ENCODE measurements around the gene PTPRN2. TPM values are rescaled to one million over a fixed set of nuclear protein-coding genes. Genes with fewer than 3 reads are reported as not detected.
A peak's percentile ranks its signal among the peaks of the same experiment; 100 is the strongest.

PTPRN2 gene
- polyA plus RNA-seq, 1 of the 3 experiments (the other 2 are of a cell fraction) = 4.0 TPM

DNA sequence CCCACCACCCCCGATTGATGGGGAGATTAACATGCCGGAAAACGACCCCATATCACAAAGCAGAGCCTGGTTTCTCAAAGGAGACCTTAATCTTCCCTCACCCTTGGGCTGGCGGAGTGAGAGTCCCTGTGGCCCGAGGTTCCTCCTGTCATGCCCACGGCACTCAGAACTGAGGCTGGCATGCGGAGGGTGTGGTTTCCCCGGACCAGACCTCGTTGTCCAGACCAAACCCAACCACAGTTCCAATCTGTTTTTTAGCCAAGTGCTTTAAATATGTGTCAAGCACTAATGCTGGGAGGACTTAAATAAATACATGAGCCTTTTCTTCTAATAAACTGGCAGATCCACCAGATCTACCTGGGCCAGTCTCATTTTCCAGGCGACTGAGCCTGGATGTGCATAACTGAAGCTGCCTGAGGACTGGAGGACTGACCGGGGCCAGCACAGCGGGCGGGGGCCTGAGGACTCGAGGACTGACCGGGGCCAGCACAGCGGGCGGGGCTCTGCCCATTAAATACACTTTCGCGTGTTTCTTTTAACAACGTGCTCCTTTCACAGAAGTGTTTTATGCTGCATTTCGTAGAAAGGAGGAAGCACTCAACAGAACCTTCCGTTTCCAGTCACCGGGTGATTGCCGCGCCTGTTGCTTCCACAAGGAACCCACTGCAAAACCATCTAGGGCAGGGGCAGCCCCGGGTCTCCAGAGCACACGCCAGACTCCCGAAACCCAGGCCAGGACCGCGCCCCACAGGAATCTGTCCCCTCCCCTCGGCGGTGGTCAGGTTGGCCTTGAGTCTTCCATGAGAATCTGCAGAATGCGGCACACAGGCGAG is 334.6 kb downstream of the PTPRN2 start:
- TF ChIP-seq, protein P1, sequence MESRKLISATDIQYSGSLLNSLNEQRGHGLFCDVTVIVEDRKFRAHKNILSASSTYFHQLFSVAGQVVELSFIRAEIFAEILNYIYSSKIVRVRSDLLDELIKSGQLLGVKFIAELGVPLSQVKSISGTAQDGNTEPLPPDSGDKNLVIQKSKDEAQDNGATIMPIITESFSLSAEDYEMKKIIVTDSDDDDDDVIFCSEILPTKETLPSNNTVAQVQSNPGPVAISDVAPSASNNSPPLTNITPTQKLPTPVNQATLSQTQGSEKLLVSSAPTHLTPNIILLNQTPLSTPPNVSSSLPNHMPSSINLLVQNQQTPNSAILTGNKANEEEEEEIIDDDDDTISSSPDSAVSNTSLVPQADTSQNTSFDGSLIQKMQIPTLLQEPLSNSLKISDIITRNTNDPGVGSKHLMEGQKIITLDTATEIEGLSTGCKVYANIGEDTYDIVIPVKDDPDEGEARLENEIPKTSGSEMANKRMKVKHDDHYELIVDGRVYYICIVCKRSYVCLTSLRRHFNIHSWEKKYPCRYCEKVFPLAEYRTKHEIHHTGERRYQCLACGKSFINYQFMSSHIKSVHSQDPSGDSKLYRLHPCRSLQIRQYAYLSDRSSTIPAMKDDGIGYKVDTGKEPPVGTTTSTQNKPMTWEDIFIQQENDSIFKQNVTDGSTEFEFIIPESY (IDR thresholded peaks at IDR 0.05; ENCODE audit: borderline replicate concordance, low read depth) = no peak
- TF ChIP-seq MAX (IDR thresholded peaks at IDR 0.05; ENCODE audit: low read depth) (no peak), FOXJ3 (CRISPR knock-in tag; IDR thresholded peaks at IDR 0.05) (no peak), YY1 (IDR thresholded peaks at IDR 0.05; ENCODE audit: low read depth) (no peak), RAD21 (IDR thresholded peaks at IDR 0.05; ENCODE audit: low read length) (no peak)
- DNase-seq = peak; percentile 11
- H3K9me2 ChIP-seq = no peaks in the 10 kb centered on the region
- no peaks in the 10 kb centered on the region for H3K79me2 ChIP-seq (ENCODE audit: insufficient read depth)
- H3K4me2 ChIP-seq = no peak overlapping the region
- no peaks in the 10 kb centered on the region for H4K20me1 ChIP-seq (ENCODE audit: insufficient read depth)
- H3K9me3 ChIP-seq = no peaks in the 10 kb centered on the region
- peaks cover 8% of the 10 kb centered on the region for H3F3A ChIP-seq (replicated peaks; ENCODE audit: insufficient read depth)
- H2AFZ ChIP-seq (ENCODE audit: low read depth) = no peak overlapping the region
- H3K36me3 ChIP-seq (replicated peaks in 1 of 2; ENCODE audit: control insufficient read depth in 1 of 2, insufficient read depth in 2 of 2, low read length in 1 of 2) = no peaks in the 10 kb centered on the region
- H3K9ac ChIP-seq = no peak overlapping the region
- POLR2A ChIA-PET = no interaction called here
- no peaks in the 10 kb centered on the region for H3K27me3 ChIP-seq (ENCODE audit: insufficient read depth)
- no peak overlapping the region for H3K27ac ChIP-seq (ENCODE audit: low read depth in 2 of 2, low read length in 1 of 2)
- WGBS (ENCODE audit: low lambda C conversion rate) = 48% methylated on average over 34 of the region's 34 CpGs
- CTCF ChIA-PET = no interaction called here
- no peak overlapping the region for H3K4me3 ChIP-seq (ENCODE audit: low read depth in 2 of 2, low read length in 1 of 2)
- H3K4me1 ChIP-seq (ENCODE audit: control insufficient read depth in 1 of 2, insufficient read depth in 2 of 2, low read depth in 1 of 2, low read length in 1 of 2) = no peaks in the 10 kb centered on the region; a peak in 1 of 4 replicates

- no peak overlapping the region for H3K4me3 ChIP-seq (ENCODE audit: low read depth in 2 of 2, low read length in 1 of 2)
- no peaks in the 10 kb centered on the region for H3K36me3 ChIP-seq (replicated peaks in 1 of 2; ENCODE audit: control insufficient read depth in 1 of 2, insufficient read depth in 2 of 2, low read length in 1 of 2)
- no peak overlapping the region for H2AFZ ChIP-seq (ENCODE audit: low read depth)
- POLR2A ChIA-PET = no interaction called here
- TF ChIP-seq FOXM1 (IDR thresholded peaks at IDR 0.05; ENCODE audit: low read depth) = no peak
- peaks cover 8% of the 10 kb centered on the region for H3F3A ChIP-seq (replicated peaks; ENCODE audit: insufficient read depth)
- WGBS (ENCODE audit: low lambda C conversion rate) = 47% methylated on average over 23 of the region's 23 CpGs
- no peak overlapping the region for H3K4me2 ChIP-seq
- no peaks in the 10 kb centered on the region for H3K9me3 ChIP-seq
- CTCF ChIA-PET = no interaction called here
- H3K27ac ChIP-seq (ENCODE audit: low read depth in 2 of 2, low read length in 1 of 2) = no peak overlapping the region
- H3K27me3 ChIP-seq (ENCODE audit: insufficient read depth) = no peaks in the 10 kb centered on the region
- no peak overlapping the region for H3K9ac ChIP-seq
- DNase-seq = peak; percentile 54
- no peaks in the 10 kb centered on the region for H3K9me2 ChIP-seq
- no peaks in the 10 kb centered on the region for H3K79me2 ChIP-seq (ENCODE audit: insufficient read depth)
- no peaks in the 10 kb centered on the region for H4K20me1 ChIP-seq (ENCODE audit: insufficient read depth)
- no peaks in the 10 kb centered on the region; a peak in 1 of 4 replicates for H3K4me1 ChIP-seq (ENCODE audit: control insufficient read depth in 1 of 2, insufficient read depth in 2 of 2, low read depth in 1 of 2, low read length in 1 of 2)
Measured at GRCh38 chr7:158252081-158252836, 335.4 kb downstream of the PTPRN2 start.
